ENCODE data around the gene GPR45.

Gene GPR45

DNA sequence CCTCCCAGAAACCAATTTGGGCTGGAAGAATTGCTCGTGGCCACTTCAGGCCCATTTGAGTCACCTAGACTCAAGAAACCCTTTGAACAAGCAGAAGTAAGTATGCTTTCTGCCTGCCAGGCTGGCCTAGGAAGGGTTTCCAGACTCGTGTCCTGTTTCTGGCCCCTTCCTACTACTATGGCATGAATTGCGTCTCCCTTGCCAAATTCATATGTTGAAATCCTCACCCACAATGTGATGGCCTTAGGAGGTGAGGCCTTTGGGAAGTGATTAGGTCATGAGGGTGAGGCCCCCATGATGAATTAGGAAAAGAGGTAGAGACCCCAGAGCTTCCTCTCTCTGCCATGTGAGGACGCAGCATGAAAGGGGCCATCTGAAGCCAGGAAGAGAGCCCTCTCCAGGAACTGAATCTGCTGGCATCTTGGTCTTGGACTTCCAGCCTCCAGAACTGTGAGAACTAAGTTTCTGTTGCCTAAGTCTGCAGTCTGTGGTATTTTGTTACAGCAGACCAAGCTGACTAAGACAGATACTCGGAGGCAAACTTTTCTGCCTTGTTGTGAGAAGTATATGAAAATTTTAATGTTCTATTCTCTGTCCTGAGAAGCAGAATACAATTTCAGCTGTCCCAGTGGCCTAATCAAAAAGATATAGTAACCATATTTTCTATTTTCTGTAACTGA is 13.1 kb downstream of the GPR45 start:
- no peak for DNase-seq

DNA sequence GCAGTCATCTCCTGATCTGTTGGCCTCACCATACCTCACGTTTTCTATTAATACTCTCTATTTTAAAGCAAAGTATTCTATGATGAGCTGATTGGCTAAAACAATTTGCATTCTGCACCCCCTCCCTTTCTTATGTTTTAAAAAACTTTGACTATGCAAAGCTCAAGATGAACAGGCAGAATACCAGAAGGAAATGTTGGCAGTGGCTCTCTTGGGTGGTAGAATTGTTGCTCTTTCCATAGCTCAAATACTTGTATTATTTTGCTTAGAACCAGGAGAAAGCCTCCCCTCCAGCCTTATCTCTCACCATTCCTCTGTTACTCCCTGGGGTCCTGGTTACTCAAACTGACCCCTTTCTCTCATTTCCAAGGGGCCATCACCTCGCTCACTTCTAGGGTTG is 14.4 kb downstream of the GPR45 start:
- no peak for DNase-seq

DNA sequence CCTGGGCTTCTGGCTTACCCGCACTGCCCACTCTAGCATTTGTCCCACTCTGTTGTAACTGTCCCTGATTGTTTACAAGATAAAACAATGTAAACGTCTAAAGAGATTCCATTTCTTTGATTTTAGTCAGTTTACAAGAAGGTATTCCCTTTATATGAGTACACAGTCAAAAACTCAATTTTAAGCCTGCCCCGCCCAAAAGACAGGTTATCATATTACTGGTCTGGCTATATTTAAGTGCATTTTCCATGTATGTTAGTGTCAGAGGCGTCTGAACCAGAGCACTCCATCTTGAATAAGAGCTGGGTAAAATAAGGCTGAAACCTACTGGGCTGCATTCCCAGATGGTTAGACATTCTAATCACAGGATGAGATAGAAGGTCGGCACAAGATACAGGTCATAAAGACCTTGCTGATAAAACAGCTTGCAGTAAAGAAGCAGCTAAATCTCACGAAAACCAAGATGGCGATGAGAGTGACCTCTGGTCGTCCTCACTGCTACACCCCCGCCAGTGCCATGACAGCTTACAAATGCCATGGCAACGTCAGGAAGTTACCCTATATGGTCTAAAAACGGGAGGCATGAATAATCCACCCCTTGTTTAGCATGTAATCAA is 15.0 kb downstream of the GPR45 start:
- DNase-seq: no peak

DNA sequence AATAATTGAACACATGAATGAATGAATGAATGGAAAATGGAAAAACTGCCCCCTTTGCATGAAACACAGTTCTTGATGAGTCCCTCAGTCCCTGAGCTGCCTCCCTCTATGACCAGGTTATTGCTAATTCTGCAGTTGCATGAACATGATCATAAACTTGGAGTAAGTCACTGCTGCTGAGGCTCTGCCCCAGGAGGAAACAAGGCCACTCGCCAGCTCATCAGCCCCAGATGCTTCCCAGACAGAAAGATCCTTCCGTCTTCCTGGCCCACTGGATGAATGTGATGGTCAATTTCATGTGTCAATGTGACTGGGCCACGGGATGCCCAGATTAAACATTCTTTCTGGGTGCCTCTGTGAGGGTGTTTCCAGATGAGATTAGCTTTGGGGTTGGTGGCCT is 16.4 kb downstream of the GPR45 start:
- no peak for DNase-seq

- no peak for DNase-seq
Observed at GRCh38 chr2:105258835-105259350, 17.4 kb downstream of the GPR45 start.

DNA sequence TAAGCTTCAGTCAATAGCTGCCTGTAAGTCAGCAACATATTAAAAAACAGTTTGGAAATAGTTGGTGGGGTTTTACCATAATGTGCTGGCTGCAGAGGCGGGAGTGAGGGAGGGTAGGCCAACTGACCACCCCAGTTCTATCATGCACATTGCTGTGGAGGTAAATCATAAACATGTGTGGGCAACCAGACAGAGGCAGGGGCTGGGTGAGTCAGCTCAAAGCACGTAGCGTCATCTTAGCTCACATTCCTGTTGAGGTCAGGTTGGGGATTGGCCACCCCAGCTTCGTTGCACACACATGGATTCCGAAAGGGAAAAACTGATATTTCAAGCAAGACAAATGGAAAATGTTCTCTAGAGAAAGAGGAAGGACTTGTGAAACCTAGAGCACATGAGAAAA is 19.5 kb downstream of the GPR45 start:
- no peak for DNase-seq

- no peak for DNase-seq
Observed at GRCh38 chr2:105262651-105263091, 21.1 kb downstream of the GPR45 start.

GRCh38 chr2:105269426-105269825 is 27.9 kb downstream of the GPR45 start:
- DNase-seq: no peak

- no peak for DNase-seq
Observed at GRCh38 chr2:105271393-105272045, 30.0 kb downstream of the GPR45 start.

DNA sequence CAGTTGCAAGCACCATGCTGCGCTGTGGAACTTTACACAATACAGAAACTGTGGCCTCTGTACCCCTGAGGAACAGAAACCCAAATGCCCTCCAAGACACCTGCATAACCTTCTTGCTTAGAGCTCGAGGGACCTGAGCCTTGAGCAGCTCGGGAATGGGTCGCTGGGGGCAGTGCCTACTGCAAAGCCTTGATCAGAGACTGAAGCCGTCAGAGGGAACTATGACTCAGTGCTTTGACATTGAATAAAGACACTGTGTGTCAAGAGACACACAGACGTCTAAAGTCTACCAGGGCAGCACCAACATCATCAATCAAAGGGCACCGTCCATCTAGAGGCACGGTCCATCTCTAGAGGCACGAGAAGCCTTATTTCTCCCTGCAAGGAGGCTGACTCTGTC is 30.6 kb downstream of the GPR45 start:
- DNase-seq: no peak

GRCh38 chr2:105274046-105274445 is 32.5 kb downstream of the GPR45 start:
- no peak for DNase-seq

DNA sequence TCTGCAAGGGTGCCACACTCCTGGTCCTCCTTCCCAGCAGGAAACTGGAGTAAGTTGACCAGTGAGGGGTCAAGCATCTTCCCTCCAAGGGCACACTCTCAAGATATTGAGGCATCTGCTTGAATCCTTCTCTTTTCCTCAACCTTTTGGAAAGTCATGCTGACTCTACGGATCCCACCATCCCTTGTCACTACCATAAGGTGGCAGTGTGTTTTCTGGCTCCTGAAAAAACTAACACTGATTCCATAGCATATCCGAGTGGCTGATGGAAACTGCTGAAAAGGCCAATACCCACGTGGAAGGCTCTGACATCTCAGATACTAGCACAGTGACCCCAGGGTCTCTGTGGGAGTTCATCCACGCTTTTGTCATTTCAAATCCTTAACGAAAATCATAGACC is 37.1 kb downstream of the GPR45 start:
- no peak for DNase-seq

GRCh38 chr2:105279126-105279525 is 37.6 kb downstream of the GPR45 start:
- DNase-seq: no peak

DNA sequence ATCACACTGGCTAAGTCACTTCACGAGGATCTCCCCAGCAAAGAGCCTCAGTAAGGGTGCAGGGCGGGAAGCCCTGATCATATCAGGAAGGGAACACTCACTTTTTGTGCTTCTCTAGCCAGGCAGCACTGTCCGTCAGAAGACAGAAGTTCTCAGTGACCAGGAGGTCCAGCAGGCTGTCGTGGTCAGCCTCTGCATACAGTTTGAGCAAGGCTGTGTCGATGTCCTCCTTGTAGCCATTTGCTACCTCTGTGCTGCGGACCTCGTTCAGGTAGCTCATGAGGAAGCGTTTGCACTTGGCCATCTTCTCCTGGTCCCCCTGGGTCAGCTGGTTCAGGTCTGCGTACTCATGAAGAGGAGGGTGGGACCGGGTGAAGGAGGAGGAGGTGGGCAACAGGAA is 38.7 kb downstream of the GPR45 start:
- DNase-seq: no peak

DNA sequence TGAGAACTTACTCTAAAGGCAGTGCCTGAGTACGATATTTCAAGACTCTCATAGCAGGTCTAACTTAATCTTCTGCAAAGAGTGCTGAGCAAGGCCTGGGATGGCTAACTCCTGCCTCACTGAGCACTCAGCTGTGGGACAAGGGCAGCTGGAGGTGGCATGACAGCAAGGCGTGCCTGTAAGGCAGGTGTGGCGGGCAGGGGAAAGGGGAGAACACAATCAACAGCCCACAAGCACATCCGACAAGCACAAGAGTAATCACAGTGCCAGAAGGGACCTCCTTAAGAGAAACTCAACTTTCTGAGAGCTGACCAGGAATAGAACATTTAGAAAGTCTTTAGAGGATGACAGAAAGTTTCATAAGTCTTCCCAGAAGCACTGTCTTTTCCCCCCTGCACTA is 42.0 kb downstream of the GPR45 start:
- DNase-seq: no peak

GRCh38 chr2:105287692-105288091 is 46.1 kb downstream of the GPR45 start:
- DNase-seq: no peak

DNA sequence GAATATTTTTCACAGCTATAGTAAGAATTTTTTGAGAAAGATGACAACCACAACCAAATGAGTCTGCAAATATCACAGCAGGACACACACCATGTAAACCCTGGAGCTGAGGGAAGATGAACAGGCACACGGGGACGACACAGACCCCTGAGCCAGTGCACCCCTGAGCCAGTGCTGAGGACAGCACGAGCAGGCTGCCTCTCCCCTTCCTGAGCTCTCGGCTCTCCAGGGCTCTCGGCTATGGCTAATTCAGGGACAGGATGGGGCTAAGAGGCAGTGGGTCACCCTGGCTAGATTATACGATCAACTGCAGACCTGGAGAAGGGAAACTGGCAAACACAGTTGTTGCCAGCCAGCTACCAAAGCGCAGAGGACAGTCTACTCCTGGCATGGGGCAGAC is 46.6 kb downstream of the GPR45 start:
- no peak for DNase-seq

GRCh38 chr2:105290981-105291660 is 49.6 kb downstream of the GPR45 start:
- no peak for DNase-seq

GRCh38 chr2:105291981-105292380 is 50.4 kb downstream of the GPR45 start:
- no peak for DNase-seq

Data from cerebellar nuclear complex (tissue), 1 donor.